KOPT-K1 (cell line): ENCODE results near the gene CDCA4.

Experiments
- H3K27ac ChIP-seq: fragments of 200-600 bp; sonication (generic); 2 replicates; pipeline ENCODE4 v1.5.1; 2016; ENCODE audit warnings: antibody characterized with exemption, mild to moderate bottlenecking, low read depth, low read length; ENCODE audit not compliant: poor library complexity, severe bottlenecking
- H3K36me3 ChIP-seq: fragments of 200-600 bp; sonication (generic); 2 replicates; pipeline ENCODE4 v1.5.1; 2017; ENCODE audit warnings: antibody characterized with exemption, mild to moderate bottlenecking, low read length, moderate library complexity; ENCODE audit not compliant: insufficient read depth
- H3K9me3 ChIP-seq: fragments of 200-600 bp; sonication (generic); 2 replicates; pipeline ENCODE4 v1.5.1; 2017; ENCODE audit warnings: antibody characterized with exemption, low read length, mild to moderate bottlenecking; ENCODE audit not compliant: insufficient read depth, poor library complexity, severe bottlenecking

CDCA4 gene

DNA sequence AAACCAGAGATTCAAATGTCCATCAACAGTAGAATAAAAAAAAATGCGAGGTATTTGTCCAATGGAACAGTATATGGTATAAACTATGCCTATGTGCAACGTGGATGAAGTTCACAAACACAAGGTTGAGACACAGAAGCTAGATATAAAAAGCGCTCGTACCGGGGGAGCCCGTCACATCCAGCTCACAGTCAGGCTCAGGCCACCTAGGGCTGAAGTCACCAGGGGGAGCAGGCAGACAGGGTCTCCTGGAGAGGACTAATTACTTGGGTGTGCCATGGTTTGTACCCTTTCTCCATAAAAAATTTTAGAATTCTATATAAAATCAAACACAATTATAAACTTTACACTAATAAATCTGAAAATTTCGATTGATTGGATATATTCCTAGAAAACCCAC lies 56.3 kb downstream of the CDCA4 start:
- Histone ChIP-seq H3K27ac (no peak overlapping the region), H3K36me3 (no peaks in the 10 kb centered on the region), H3K9me3 (no peaks in the 10 kb centered on the region)
